A673 (cell line): ENCODE results near the gene FXN. TPM values are rescaled to one million over a fixed set of nuclear protein-coding genes. Genes with fewer than 3 reads are reported as not detected.
"Not testable (repeated sequence)": the region's sequence is repeated elsewhere in the genome, so short reads cannot be mapped to it uniquely, and the experiment has no call there.

ENCODE experiments used
- BruUV-seq: library from RNA; stranded (reverse); fragments of 400-500 nt; replicated peaks from 2 replicates; lab custom pipeline; 2021; lab: Mats Ljungman, UMichigan
- CTCF ChIA-PET: fragments of 300-600 bp; sonication (Branson Sonifier 250); formaldehyde crosslinking; loops from one replicate; lab custom pipeline; 2022; ENCODE audit warnings: antibody characterized with exemption; lab: Charles Lee
- POLR2A ChIA-PET: fragments of 300-600 bp; sonication (Branson Sonifier 250); formaldehyde crosslinking; loops from one replicate; lab custom pipeline; 2022; ENCODE audit warnings: antibody characterized with exemption; ENCODE audit not compliant: low non-redundant PET; lab: Charles Lee
- DNase-seq: peaks from one replicate; pipeline ENCODE4 v3.0.0-alpha.2; 2015; ENCODE audit warnings: low spot score
- H3K27ac ChIP-seq: fragments of 200-600 bp; sonication (generic); 2 replicates; pipeline ENCODE4 v1.5.1; 2016; ENCODE audit warnings: mixed run types, low read depth, mild to moderate bottlenecking, mixed read lengths, antibody characterized with exemption, low read length; ENCODE audit not compliant: poor library complexity, severe bottlenecking
- H3K27me3 ChIP-seq: fragments of 200-600 bp; sonication (generic); replicated peaks from 2 replicates; pipeline ENCODE4 v1.6.1; 2017; ENCODE audit warnings: mixed run types, low read depth, mild to moderate bottlenecking, mixed read lengths, antibody characterized with exemption, low read length; ENCODE audit not compliant: insufficient read depth, poor library complexity
- H3K36me3 ChIP-seq: fragments of 200-600 bp; sonication (generic); 2 replicates; pipeline ENCODE4 v1.6.1; 2016; ENCODE audit warnings: mixed run types, mild to moderate bottlenecking, mixed read lengths, antibody characterized with exemption, low read length; ENCODE audit not compliant: insufficient read depth, poor library complexity, severe bottlenecking
- H3K4me1 ChIP-seq: fragments of 200-600 bp; sonication (generic); 2 replicates; pipeline ENCODE4 v1.6.1; 2017; ENCODE audit warnings: mixed run types, mild to moderate bottlenecking, mixed read lengths, antibody characterized with exemption, low read length; ENCODE audit not compliant: insufficient read depth, poor library complexity, severe bottlenecking
- H3K4me3 ChIP-seq: fragments of 200-600 bp; sonication (generic); 2 replicates; pipeline ENCODE4 v1.5.1; 2016; ENCODE audit warnings: low read depth, mixed run types, mild to moderate bottlenecking, mixed read lengths, low read length; ENCODE audit not compliant: poor library complexity, severe bottlenecking
- H3K9me3 ChIP-seq: fragments of 200-600 bp; sonication (generic); 2 replicates; pipeline ENCODE4 v1.6.1; 2016; ENCODE audit warnings: mixed run types, low read depth, mild to moderate bottlenecking, mixed read lengths, antibody characterized with exemption, low read length; ENCODE audit not compliant: poor library complexity, severe bottlenecking
- CTCF ChIP-seq: fragments of 300-800, 200-600 bp; sonication (generic); conservative IDR thresholded peaks from 2 replicates; pipeline ENCODE4 v1.5.1; 2017; ENCODE audit warnings: low read depth, mild to moderate bottlenecking, antibody characterized with exemption, low read length, moderate library complexity, mixed read lengths
- EZH2 ChIP-seq: fragments of 200-600 bp; sonication (generic); IDR thresholded peaks from 2 replicates; pipeline ENCODE4 v1.6.1; 2017; ENCODE audit warnings: borderline replicate concordance, low read depth, mild to moderate bottlenecking, mixed read lengths, antibody characterized with exemption, low read length; ENCODE audit not compliant: poor library complexity, severe bottlenecking
- intact Hi-C: fragments of 100-400 bp; cut with micrococcal nuclease; formaldehyde crosslinking; loops from one replicate; pipeline ENCODE4 v1.10.0; 2022; ENCODE audit not compliant: unreplicated experiment
- total RNA-seq: library from RNA; stranded (reverse); gene quantifications from 2 replicates; pipeline ENCODE4 v1.2.3, GENCODE V29; 2021

The FXN gene
- total RNA-seq, 1 experiment from 2014 or later: 20.8 TPM

DNA sequence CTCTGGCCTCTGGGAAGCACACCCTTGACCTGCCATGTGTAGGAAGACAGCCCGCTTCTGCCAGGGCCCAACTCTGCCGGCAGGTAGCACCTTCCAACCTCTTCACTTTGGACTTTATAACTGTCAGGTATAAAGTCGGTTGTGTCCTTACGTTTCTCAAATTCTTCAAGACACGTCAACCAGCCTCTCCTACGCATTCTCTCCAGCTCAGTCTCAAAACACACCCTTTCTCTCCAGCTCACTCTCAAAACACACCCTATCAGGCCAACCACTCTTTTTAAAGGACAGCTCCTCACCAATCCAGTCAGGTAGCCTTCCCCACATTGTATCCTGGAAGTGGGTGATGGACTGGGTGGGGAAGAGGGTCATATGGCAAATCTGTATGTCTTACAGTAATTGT is 13.5 kb downstream of the FXN start:
- Histone ChIP-seq H3K27me3 (no peaks in the 10 kb centered on the region), H3K9me3 (no peaks in the 10 kb centered on the region), H3K4me1 (no peaks in the 10 kb centered on the region), H3K4me3 (no peak overlapping the region), H3K27ac (no peak overlapping the region), H3K36me3 (no peaks in the 10 kb centered on the region)
- no peak for TF ChIP-seq CTCF
- no peak for TF ChIP-seq EZH2
- no TSS peak for BruUV-seq
- intact Hi-C loops: no loop called here
- ChIA-PET POLR2A (no interaction called here), CTCF (no interaction called here)
- DNase-seq: no peak

DNA sequence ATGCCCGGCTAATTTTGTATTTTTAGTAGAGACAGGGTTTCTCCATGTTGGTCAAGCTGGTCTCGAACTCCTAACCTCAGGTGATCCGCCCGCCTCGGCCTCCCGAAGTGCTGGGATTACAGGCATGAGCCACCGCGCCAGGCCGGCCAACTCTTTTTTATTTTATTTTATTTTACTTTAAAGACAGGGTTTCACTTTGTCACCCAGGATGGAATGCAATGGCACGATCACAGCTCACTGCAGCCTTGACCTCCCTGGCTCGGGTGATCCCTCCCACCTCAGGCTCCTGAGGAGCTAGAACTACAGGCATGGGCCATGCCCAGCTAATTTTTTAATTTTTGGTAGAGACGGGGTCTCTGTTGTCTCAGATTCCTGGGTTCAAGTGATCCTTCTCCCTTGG is 15.4 kb downstream of the FXN start:
- DNase-seq, CTCF ChIA-PET, H3K27ac ChIP-seq, H3K4me3 ChIP-seq, H3K36me3 ChIP-seq, BruUV-seq, H3K4me1 ChIP-seq, H3K27me3 ChIP-seq, POLR2A ChIA-PET, H3K9me3 ChIP-seq: not testable (repeated sequence)
- intact Hi-C loops: loop anchor here (5.0 kb wide), 1 partner anchor 496 kb away; no protein-coding TSS in a partner anchor

GRCh38 chr9:69054989-69055388 is 19.4 kb downstream of the FXN start:
- intact Hi-C loops: loop anchor here (1.0 to 5.0 kb wide), 3 partner anchors 138 to 877 kb away; no protein-coding TSS in a partner anchor
- no peak overlapping the region for H3K27ac ChIP-seq
- no peak for TF ChIP-seq EZH2
- no peak for TF ChIP-seq CTCF
- H3K27me3 ChIP-seq: no peaks in the 10 kb centered on the region
- no peaks in the 10 kb centered on the region for H3K4me1 ChIP-seq
- no TSS peak for BruUV-seq
- ChIA-PET POLR2A (no interaction called here), CTCF (interaction anchor here (0.6 to 2.3 kb wide), 2 partner anchors 138 to 189 kb away, joined by 7 to 18 read pairs; no protein-coding TSS in a partner anchor)
- H3K9me3 ChIP-seq: no peaks in the 10 kb centered on the region
- no peak for DNase-seq
- no peaks in the 10 kb centered on the region for H3K36me3 ChIP-seq
- no peak overlapping the region for H3K4me3 ChIP-seq

DNA sequence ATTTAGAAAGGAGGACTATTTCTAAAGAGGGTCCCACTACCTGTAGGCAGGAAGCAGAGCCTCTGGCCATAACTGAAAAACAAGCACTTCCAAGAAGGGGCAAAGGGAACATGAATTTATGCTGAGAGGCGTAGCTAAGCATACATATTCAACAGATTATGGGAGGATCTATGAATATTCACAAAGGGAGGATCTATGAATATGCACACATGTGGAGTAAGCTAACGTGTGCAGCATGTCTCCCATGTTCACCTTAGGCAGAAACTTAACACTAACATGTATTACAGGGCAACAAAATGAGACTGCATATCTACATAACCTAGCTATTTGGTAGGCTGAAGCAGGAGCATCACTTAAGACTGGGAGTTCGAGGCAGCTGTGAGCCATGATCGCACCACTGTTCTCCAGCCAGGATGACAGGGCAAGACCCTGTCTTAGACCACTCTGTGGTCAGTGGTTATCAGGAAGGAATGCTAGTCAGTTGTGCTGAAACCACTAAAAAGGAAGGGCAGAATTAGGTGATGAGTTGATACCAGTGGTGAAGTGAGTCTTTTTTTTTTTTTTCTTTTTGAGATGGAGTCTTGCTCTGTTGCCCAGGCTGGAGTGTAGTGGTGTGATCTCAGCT is 20.8 kb downstream of the FXN start:
- TF ChIP-seq CTCF: no peak
- TF ChIP-seq EZH2: no peak
- DNase-seq: no peak
- Histone ChIP-seq H3K9me3 (no peaks in the 10 kb centered on the region), H3K27me3 (no peaks in the 10 kb centered on the region), H3K4me1 (no peaks in the 10 kb centered on the region), H3K4me3 (no peak overlapping the region), H3K36me3 (no peaks in the 10 kb centered on the region), H3K27ac (no peak overlapping the region)
- intact Hi-C loops: loop anchor here (5.0 kb wide), 1 partner anchor 876 kb away; no protein-coding TSS in a partner anchor
- no TSS peak for BruUV-seq
- ChIA-PET POLR2A (no interaction called here), CTCF (no interaction called here)
